ENCODE measurements around the gene GRAMD1B.

Gene GRAMD1B

DNA sequence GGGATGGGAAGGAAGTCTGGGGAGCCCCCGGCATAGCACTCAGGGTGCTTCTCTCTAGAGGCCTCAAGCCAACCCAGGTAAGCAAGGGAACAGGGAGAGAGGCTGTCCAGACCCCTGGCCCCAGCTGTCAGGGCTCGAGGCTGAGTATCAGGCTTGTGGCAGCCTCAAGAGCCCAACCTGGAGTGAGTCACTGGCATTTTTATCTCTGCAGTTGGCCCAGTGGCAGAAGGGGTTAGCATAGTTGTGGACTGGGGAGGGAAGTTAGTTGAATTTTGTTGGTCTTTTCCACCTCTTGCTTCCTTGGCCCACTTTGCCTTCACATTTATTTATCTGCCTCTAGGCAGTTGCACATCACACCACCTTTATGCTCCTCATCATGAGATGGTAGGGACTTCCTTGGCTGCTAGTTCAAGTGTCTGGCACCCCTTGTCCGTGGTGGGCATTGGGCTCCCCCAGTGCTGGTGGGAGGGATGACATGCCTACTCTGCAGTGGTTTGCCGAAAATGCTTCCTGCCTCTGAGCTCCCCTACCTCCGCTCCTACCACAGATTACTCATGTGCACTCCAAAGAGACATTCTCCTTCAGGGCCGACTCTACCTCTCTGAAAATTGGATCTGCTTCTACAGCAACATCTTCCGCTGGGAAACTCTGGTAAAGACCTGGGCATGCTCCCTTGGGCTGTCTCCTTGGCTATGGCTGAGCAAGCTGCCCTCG, 164.3 kb downstream of the GRAMD1B start:
- DNase-seq = no peak

DNA sequence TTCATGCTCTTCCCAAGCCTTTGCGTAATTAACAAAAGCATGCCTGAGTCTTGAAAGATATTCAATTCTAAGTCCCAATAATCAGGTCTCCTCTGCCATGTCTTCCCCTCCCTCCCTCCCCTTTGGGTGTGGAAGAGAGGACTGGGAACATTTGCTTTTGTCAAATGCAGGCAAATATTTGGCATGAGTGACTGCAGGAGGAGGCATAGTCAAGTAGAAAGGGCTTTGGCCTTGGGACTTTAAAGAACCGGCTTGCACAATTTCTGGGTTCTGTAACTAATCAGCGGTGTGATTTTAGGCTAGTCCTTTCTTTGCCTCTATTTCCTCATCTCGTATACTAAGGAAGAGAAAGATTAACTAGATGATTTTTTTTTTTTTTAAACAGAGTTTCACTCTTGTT, 164.9 kb downstream of the GRAMD1B start:
- no peak for DNase-seq

DNA sequence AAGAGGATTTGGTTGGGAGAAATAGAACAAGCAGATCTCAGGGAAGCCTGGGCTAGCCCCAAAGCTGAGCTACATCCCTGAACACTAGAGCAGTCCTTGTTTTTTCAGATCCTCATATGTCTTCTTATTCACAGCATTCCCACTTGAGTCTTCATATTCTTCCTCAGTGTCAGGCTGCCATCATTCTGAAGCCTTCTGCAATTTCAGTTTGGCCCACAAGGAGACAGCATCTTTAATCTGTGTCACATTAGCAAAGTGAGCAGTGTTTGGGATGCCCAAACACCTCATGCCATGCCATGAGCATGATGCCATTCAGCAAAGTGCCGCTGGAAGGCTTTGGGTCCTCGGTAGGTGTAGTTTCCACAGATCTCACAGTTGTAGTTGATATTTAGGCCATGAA, 167.8 kb downstream of the GRAMD1B start:
- DNase-seq = no peak

DNA sequence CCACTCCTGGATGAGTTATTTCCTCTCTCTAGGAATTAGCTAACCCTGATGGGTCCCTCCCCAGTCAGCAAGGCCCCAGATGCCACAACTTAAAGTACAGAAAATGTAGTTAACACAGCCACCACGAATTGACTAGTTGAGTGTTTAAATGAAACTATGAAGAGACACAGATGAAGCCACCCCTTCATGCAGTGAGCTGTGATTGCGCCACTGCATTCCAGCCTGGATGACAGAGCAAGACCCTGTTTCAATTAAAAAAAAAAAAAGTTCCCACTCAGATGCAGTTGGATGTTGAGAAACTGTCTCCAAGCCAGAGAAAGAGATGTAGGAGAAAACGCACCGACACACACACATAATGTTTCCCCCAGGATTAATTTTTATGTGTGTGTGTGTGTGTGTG, 171.1 kb downstream of the GRAMD1B start:
- DNase-seq = no peak

DNA sequence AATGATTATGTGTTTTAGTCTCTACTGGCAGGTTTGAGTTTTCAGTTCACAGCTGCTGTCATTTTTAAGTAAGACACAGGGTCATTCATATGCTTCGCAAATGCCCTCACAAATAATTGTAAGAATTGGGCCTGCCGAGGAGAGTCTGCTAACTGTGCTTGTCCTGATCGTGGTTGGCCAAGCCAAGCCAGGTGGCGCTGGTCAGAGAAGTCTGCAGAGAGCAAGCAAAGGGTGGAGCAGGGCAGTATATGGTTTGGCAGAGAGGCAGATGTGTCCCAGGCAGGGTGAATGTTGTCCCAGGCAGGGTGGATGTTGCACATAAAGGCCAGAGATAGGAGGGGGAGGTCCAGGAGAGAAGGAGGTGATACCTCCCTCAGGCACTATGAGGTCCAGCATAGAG, 171.7 kb downstream of the GRAMD1B start:
- DNase-seq = no peak

DNA sequence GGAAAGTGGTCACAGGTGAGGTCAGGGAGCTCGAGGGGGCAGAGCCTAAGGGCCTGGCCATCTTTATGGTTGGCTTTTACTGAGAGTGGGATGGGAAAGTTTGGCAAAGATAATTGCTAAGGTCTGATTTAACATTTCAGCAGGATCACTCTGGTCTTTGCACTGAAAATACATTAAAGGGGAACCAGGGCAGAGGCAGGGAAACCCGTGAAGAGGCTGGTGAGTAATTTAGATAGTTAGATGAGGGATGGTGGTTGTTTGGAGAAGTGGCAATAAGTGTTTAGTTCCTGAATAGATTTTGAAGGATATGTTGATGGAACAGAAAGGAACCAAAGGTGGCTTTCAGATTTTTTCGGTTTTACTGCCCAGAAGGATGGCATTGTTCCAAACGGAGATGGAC, 173.6 kb downstream of the GRAMD1B start:
- DNase-seq = no peak

DNA sequence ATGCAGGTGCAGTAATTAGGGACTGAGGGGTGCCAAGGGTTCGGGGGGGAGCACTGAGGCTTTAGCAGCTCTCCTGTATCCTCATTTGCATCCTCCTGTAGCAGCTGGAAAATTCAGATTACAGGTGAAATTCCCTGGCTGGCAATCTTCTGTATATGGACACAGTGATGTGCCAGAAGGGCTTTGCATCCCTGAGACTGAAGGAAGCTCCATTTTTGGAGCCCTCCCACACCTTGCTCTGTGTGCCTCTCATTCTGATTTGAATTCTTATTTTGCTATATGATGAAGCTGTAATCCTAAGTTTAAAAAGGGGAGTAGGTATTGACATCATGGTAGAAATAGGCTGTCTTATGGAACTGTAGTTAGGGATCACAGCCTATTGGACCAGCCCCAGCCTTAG, 177.7 kb downstream of the GRAMD1B start:
- no peak for DNase-seq

DNA sequence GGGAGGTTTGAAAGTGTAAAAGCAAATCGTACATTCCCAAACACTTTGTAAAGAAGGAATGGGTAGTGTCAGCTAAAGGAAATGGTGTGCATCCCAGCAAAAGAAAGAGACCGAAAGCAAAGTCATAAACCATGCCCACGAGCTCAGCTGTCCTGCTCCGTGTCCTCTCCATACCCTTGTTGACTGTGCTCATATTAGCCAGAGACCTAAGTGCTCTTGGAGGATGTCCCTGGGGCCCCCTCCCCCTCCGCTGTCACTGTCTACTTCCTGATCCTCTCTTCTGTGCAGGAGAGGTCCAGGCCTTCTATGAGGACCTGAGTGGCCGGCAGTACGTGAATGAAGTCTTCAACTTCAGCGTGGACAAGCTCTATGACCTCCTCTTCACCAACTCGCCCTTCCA, 178.3 kb downstream of the GRAMD1B start:
- DNase-seq = no peak

DNA sequence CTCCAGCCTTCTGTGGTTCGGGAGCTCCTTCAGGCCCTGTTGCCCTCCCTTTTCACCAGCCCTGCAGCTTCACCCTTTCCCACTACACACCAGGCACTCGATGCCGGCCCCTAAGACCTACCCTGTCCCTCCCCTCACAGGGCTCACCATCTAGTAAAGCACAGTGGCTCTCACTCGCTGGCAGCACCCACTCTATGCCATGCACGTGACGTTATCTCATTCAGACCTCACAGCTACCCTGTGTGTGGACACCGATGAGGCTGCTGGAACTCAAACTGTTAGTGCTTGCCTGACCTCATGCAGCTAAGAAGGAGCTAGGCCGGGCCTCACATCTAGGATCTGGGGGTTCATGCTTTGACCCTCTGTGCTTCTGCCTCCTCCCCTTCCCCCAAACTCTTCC, 178.9 kb downstream of the GRAMD1B start:
- no peak for DNase-seq

DNA sequence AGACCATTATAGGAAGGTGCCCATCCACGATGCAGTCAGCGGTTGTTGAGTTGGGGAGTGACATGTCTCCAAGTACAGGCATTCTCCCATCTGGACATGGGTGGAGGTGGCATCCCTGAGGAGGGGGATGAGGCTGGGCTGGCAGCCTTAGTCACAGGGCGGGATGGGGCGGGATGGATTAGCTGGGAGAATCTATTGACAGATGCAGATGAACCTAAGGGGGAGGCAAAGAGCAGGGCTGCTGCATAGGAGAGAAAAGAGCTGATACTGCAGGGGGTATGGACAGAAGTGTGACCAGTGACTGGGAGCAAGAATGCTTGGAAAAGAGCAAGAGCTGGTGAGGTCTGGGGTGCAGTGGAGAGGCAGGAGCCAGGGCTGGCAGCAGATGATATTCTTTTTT, 181.6 kb downstream of the GRAMD1B start:
- DNase-seq = no peak

DNA sequence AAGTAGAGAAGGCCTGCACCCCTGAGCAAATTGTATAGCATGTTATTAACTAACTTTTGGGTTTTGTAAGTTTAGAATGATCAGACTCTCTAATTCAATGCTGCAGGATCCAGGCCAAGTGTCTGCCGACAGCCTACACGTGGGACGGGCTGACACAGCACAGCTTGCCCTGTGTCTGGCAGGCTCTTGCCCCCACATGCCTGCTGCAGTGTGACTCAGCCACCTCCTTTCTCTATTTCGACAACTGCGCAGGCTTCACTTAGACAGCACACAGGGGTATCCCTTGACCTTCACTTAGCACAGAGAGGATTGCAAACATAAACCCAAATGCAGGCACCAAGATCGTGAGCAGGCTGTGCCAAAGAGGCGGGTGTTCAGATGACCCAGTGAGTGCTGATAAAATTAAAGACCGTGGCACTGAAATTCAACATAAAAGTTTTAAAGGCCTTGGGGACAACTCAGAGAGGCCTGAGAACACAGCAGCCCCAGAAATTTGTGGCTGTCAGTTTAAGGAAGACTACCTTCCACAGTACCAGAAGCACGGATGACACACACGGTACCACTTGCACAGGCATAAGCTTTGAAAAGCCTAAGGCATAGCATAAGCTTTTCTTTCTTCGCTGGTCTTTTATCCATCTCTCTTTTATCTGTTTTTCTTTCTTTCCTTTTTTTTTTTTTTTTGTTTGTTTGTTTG, 186.6 kb downstream of the GRAMD1B start:
- DNase-seq = no peak

DNA sequence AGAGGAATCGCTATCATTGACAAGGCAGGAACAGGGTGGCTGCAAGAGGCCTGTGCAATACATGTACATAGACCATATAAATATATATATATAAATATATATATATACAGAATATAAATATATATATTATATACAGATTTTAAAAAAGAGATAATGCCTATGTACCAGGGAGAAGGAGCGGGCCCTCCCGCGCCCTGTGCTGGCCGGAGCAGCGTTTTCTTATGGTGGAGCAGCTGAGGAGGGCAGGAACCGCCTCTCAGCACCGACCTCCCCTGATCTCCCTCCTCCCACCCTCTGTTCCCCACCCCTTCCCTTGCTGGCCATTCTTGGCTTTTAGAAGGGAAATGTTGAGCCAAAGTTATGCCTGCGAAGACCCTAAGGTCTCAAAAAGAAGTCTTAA, 192.5 kb downstream of the GRAMD1B start:
- DNase-seq = no peak

DNA sequence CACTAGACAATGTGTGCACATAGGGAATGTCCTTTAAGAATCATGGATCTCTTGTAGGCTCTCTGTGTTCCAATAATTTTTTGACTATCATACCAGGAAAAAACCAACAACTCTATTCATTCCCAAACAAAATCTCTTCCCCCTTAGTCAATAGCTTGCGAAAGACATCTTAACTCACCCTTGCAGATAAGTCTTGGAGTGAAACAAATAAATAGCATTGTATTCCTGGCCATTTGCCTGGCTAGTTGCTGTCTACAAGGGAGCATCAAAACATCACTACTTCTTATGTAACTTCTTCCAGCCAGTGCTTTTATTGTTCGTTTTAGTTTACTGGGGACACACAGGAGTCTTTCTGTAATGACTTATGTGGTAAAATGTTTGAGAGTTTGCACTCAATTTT, 194.9 kb downstream of the GRAMD1B start:
- DNase-seq = no peak

DNA sequence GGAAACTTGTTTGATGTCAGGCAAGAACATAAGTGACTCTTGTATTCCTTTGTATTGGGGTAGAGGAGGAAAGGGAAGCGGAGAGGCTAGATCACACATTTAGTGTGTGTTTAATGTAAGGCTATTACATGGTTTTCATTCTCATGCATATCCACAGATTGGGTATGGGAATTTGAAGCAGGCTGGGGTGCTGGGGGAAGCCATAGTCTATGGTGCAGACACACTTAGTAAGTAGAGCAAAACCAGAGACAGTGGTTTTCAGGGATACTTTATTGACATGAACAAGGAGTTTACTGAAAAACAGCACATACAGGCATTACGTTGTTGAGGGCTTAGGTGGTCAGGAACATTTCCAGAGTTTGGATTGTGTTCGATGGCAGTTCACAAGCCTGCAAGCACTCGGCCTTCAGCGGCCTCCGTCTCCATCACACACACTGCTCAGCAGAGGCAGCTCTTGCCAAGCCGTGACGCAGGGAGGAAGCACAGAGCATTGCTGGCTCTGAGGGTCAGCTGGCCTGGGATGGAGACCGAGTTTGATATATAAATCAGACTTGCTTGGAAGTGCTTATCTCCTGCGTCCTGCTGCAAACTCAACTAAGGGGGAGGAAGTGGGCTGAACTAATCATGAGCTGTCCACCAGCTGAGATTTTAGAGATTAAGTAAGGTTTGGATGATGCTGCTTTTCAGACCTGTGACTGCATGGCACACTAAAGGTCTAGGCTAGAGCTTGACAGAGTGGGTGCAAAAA, 199.0 kb downstream of the GRAMD1B start:
- DNase-seq = peak; percentile 51

DNA sequence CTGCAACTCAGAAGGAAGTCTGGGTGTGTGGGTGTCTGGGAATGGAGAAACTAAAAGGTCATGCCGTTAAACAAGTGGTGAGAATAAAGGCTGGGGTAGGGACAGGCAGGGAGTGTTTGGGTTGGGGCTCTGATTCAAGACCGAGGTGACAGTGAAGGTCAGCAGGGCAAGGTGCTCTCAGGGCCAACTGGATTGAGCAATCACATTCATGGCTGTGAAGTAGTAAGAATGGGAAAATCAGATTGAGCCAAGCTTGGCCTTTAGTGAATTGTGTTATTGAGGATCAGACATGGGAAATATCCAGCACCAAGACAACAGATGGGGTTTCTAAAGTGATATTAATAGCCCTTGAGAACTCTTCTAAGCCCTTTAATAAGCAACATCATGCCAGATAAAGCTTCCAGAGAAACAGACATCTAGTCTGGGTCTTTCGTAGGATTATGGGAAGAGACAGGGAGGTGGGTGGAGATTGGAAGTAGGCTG, 200.1 kb downstream of the GRAMD1B start:
- DNase-seq = no peak

DNA sequence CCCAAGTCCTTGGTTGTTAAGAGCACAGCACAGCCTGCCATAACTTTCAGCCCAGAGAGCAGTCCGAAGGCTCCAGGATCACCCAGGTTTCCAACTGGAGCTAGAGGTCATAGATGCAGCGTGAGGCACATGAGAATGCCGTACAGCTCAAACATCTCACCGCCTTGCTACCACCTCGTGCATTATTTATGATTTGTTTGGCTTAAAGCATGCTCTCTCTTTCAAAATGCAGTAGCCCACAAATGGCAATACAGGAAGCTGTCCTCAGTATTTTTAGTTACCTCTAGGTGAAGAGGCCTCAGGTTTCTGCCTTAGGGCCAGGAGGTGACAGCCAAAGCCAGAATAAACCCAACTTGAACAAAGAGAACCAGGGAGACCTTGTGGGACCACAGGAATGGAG, 210.0 kb downstream of the GRAMD1B start:
- DNase-seq = no peak

DNA sequence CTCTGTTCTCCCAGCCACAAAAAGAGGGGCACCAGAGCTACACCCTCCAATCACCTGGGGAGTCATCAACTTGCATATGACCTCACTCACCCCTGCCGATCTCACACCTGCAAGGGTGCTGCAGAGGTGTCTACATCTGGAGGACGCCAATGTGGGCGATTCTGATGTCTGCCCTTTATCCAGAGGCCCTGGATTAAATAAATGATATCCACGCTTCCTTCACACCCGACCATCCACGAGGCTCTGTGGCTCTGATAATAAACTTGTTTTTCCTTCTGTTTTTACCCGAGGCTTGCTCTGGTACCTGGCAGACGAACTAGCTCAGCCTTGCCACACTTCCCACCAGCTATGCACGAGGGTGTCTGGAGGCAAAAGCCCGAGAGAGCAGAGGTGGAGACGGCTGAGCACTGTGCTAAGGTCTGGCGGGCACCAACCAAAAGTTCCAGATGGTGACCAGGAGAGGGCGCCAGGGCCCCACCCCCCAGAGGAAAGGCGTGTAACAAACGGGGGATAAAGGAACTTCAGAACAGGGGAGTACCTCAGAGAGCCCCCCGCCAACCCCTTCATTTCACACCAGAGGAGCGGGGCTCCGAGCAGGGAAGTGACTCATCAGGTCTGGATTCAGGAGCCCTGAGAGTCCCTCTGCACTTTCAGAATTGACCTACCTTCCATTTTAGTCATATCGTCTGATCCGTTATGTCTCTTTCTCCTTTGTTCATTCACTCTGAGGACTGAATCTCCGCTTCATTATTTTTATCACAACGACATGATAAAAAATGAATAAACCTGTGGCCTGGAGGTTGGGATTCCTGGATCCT, 210.8 kb downstream of the GRAMD1B start:
- DNase-seq = peak; percentile 37

DNA sequence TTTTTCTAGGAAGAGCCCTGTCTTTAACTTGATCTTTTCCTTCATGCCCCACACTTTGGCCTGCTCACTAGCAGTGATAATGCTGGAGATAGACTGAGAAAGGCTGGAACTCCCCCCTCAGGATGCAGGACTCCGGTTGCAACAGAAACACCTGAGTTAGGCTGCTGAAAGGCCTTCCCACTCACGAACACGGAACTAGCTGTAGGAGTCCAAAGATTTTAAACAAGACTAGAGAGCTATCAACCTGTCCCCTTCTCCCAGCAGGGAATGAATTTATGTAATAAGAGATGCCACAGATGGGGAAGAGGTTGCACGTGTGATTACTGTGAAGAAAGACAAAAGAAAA, 211.4 kb downstream of the GRAMD1B start:
- DNase-seq = no peak

DNA sequence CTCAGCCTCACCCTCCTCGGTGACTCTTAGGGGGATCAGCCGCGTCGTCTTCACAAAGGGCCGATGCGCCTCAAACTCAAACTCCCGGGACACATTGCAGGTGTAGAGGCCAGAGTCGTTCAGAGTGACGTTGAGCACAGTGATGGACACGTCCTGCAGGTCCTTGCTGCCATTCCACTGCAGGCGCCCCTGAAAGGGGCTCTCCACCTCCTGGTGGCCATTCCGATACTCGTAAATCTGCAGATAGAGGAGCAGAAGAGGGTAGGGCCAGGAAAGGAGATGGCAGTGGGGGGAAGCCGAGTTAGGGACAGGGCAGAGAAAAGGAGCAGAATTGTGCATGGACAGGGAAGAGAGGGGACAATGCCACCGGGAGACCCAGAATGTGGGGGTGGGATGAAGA, 212.4 kb downstream of the GRAMD1B start:
- no peak for DNase-seq

DNA sequence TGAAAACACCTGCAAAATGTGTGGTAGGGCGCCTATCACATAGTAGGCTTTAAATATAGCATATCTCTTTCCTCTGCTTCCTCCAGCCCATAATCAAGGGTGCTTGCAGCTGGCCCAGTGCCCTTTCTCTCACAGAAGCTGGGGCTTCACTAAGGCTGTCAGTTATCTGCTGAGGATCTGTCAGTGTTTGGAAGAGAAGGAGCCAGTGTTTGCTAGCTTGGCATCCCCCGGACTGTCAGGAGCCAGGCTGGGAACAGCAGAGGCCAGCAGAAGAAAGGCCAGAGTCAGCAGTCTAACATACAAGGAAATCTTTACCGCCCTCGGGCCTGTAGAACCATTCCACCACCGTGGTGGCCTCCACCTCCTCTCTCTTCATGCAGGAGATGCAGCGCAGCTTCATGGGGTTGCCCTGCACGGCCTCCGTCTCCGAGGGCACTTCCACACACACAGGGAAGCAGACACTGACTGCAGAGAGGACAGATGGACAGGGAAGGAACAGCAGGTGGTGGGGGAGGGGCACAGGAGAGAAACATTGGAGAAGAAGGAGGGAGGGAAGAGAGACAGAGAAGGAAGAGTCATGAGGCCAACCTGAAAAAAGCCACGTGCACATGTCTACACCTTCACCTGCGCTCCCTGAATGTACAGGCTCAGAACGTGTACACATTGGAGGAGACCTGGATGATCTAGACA, 215.4 kb downstream of the GRAMD1B start:
- DNase-seq = no peak

DNA sequence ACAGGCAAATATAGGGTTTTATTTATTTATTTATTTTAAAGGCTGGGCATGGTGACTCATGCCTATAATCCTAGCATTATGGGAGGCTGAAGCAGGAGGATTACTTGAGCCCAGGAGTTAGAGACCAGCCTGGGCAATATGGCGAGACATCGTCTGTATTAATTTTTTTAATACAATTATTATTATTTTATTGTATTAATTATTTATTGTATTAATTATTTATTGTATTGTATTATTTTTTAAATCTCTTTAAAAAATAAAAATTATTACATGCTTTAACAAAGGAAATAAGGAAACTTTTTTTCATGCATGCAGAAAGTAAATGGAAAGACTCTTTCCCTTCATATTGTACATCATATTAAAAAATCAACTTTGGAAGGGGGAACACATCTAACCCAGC, 220.8 kb downstream of the GRAMD1B start:
- no peak for DNase-seq

DNA sequence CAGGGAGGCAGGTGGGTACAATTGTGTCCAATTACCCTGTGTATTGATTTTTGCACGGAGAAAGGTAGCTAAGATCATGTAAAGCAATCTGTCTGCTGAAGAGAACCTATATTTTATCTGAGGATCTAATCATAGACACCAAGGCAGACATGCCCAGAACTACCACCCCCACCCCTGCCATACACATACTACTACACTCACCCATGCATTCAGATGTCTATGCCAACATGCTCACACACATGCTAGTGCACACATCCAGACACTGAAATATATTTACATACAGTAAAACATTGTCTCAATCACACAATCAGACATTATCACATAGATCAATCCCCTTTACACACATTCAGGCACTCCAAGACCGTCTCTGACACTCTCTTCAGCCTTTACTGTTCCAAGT, 222.5 kb downstream of the GRAMD1B start:
- no peak for DNase-seq

DNA sequence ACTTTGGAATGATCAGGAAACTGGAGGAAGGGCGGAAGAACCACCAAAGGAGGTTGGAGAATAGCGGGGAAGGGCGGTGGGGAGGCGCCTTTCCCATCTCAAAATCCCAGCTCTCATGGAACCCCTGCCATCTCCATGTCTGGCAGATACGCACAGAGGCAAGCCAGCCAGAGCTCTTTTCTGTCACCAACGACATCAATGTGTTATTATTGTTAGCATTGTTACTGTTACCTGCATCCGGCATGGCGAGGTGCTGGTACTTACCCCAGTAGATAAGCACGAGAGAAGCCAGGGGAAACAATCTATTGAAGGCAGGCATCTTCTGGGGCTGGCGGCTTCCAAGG, 223.4 kb downstream of the GRAMD1B start:
- no peak for DNase-seq

All from right hindlimb (tissue), 1 donor.